Smooth muscle cell (in vitro differentiated cells): ENCODE measurements around the gene SUCLA2. TPM values are rescaled to one million over a fixed set of nuclear protein-coding genes. Genes with fewer than 3 reads are reported as not detected.

Experiments
- DNase-seq: peaks from one replicate; lab custom pipeline; 2025; ENCODE audit not compliant: unreplicated experiment; lab: John Stamatoyannopoulos, UW
- H2AFZ ChIP-seq: fragments of 200-600 bp; sonication (generic); 2 replicates; pipeline ENCODE4 v1.6.0; 2016; ENCODE audit warnings: antibody characterized with exemption, low read depth, mild to moderate bottlenecking
- H3F3A ChIP-seq: fragments of 200-600 bp; sonication (generic); 2 replicates; pipeline ENCODE4 v1.6.0; 2017; ENCODE audit warnings: antibody characterized with exemption, low read depth
- H3K27ac ChIP-seq: fragments of 200-600 bp; sonication (generic); 2 replicates; pipeline ENCODE4 v1.5.1; 2016; ENCODE audit warnings: low read depth, mild to moderate bottlenecking
- H3K27me3 ChIP-seq: fragments of 200-600 bp; sonication (generic); 2 replicates; pipeline ENCODE4 v1.6.1; 2016; ENCODE audit warnings: low read depth, mild to moderate bottlenecking
- H3K36me3 ChIP-seq: fragments of 200-600 bp; sonication (generic); 2 replicates; pipeline ENCODE4 v1.5.1; 2016; ENCODE audit warnings: low read depth
- H3K4me1 ChIP-seq: fragments of 200-600 bp; sonication (generic); 2 replicates; pipeline ENCODE4 v1.5.1; 2016; ENCODE audit warnings: low read depth
- H3K4me2 ChIP-seq: fragments of 200-600 bp; sonication (generic); 2 replicates; pipeline ENCODE4 v1.6.0; 2016; ENCODE audit warnings: mild to moderate bottlenecking
- H3K4me3 ChIP-seq: fragments of 200-600 bp; sonication (generic); 2 replicates; pipeline ENCODE4 v1.5.1; 2016; ENCODE audit warnings: mild to moderate bottlenecking
- H3K79me2 ChIP-seq: fragments of 200-600 bp; sonication (generic); 2 replicates; pipeline ENCODE4 v1.6.0; 2016; ENCODE audit warnings: low read depth, mild to moderate bottlenecking
- H3K9ac ChIP-seq: fragments of 200-600 bp; sonication (generic); 2 replicates; pipeline ENCODE4 v1.6.0; 2016; ENCODE audit warnings: low read depth
- H3K9me3 ChIP-seq: fragments of 200-600 bp; sonication (generic); replicated peaks from 2 replicates; pipeline ENCODE4 v1.5.1; 2016; ENCODE audit warnings: low read depth
- H4K20me1 ChIP-seq: fragments of 200-600 bp; sonication (generic); 2 replicates; pipeline ENCODE4 v1.6.0; 2016; ENCODE audit warnings: low read depth
- CTCF ChIP-seq: fragments of 200-600 bp; sonication (generic); IDR thresholded peaks from 2 replicates; pipeline ENCODE4 v1.5.1; 2017; ENCODE audit warnings: borderline replicate concordance, mild to moderate bottlenecking, antibody characterized with exemption; ENCODE audit not compliant: insufficient read depth, poor library complexity, severe bottlenecking
- WGBS: methylation state at CpG from one replicate; pipeline ENCODE4 v1.1.7; 2016; ENCODE audit warnings: low lambda C conversion rate; 5-methylcytosine and 5-hydroxymethylcytosine counted together
- polyA plus RNA-seq: library from polyadenylated mRNA; unstranded; fragments of >200 nt; fragmentation: Nextera tagmentation; extraction: Ambion mirVana; gene quantifications from 2 replicates; pipeline ENCODE4 v1.2.1, GENCODE V29; 2016
- total RNA-seq: library from RNA; depleted of rRNA; stranded (reverse); fragments of >200 nt; gene quantifications from 2 replicates; pipeline ENCODE4 v1.2.3, GENCODE V29; 2014

The SUCLA2 gene
- total and polyA plus RNA-seq, 2 experiments from 2014 or later = 48.3 to 62.0 TPM

GRCh38 chr13:48037346-48038173 is 36.5 kb upstream of the SUCLA2 start, which contains the start of gene NUDT15:
Gene NUDT15 (plus strand): TSS chr13:48037726. CDS start chr13:48037747, 21 bp downstream.
- Histone ChIP-seq H3K4me3 (peak within 1 kb of the TSS; percentile 80), H2AFZ (peak within 1 kb of the TSS; percentile 81), H3K27ac (peak within 1 kb of the TSS; percentile 96), H3K4me1 (peaks cover 13% of the 10 kb centered on the region), H3K36me3 (peaks cover 8% of the 10 kb centered on the region), H3F3A (peaks cover 4% of the 10 kb centered on the region), H3K4me2 (peak within 1 kb of the TSS; percentile 89), H3K79me2 (no peaks in the 10 kb centered on the region), H3K27me3 (no peaks in the 10 kb centered on the region), H4K20me1 (no peaks in the 10 kb centered on the region), H3K9ac (peak within 1 kb of the TSS; percentile 93), H3K9me3 (peaks cover 5% of the 10 kb centered on the region)
- DNase-seq = peak; percentile 90
- TF ChIP-seq CTCF = peak; percentile 97
- WGBS = under 1% methylated on average over 81 of the region's 82 CpGs

- TF ChIP-seq CTCF = no peak
- Histone ChIP-seq H3K4me2 (no peak overlapping the region), H3K9ac (no peak overlapping the region), H3K36me3 (peaks cover 4% of the 10 kb centered on the region), H3F3A (no peaks in the 10 kb centered on the region), H3K27me3 (no peaks in the 10 kb centered on the region), H3K4me3 (no peak overlapping the region), H2AFZ (no peak overlapping the region), H4K20me1 (no peaks in the 10 kb centered on the region), H3K9me3 (peaks cover 12% of the 10 kb centered on the region), H3K79me2 (no peaks in the 10 kb centered on the region), H3K27ac (no peak overlapping the region), H3K4me1 (no peaks in the 10 kb centered on the region)
- WGBS = 98% methylated on average over 2 of the region's 2 CpGs
- no peak for DNase-seq
Measured at GRCh38 chr13:48029859-48030258, 28.8 kb upstream of the SUCLA2 start.

DNA sequence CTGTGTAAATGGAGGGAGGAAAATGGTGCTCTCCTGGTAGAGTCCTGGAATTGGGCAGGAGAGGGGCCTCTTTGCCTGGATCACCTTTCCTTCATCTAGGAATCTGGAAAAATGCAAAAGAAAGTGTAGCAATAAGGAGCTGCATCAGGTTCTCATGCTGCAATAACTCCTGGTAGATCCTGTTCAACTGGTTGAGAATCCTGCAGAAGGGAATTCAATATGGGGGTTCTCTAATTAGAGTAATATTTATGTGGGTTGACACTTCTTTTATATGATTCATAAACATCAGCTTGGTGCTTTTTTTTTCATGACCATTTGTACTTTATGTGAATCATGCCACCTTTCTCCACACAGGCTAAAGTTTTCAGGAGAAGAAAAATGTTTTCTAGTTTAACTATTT is 27.0 kb upstream of the SUCLA2 start:
- no peak overlapping the region for H3K9ac ChIP-seq
- no peak for DNase-seq
- peaks cover 4% of the 10 kb centered on the region for H3K36me3 ChIP-seq
- no peaks in the 10 kb centered on the region for H3F3A ChIP-seq
- no peak overlapping the region for H3K27ac ChIP-seq
- H4K20me1 ChIP-seq = no peaks in the 10 kb centered on the region
- H3K27me3 ChIP-seq = no peaks in the 10 kb centered on the region
- H3K79me2 ChIP-seq = no peaks in the 10 kb centered on the region
- no peak overlapping the region for H3K4me2 ChIP-seq
- peaks cover 12% of the 10 kb centered on the region for H3K9me3 ChIP-seq
- no peaks in the 10 kb centered on the region for H3K4me1 ChIP-seq
- H3K4me3 ChIP-seq = no peak overlapping the region
- TF ChIP-seq CTCF = no peak
- H2AFZ ChIP-seq = no peak overlapping the region

- Histone ChIP-seq H3K9ac (no peak overlapping the region), H3K27ac (no peak overlapping the region), H3K27me3 (no peaks in the 10 kb centered on the region), H3K79me2 (no peaks in the 10 kb centered on the region), H3K4me3 (no peak overlapping the region), H3K9me3 (no peaks in the 10 kb centered on the region), H4K20me1 (no peaks in the 10 kb centered on the region), H3K4me2 (no peak overlapping the region), H3K36me3 (no peaks in the 10 kb centered on the region), H3F3A (no peaks in the 10 kb centered on the region), H2AFZ (no peak overlapping the region), H3K4me1 (no peaks in the 10 kb centered on the region)
- no peak for DNase-seq
- 100% methylated on average over 1 of the region's 1 CpG for WGBS
- no peak for TF ChIP-seq CTCF
Measured at GRCh38 chr13:48019796-48020195, 18.7 kb upstream of the SUCLA2 start.
